Mesothelial cell of epicardium (in vitro differentiated cells): ENCODE data around the gene SLC25A39. TPM values are rescaled to one million over a fixed set of nuclear protein-coding genes. Genes with fewer than 3 reads are reported as not detected.

Experiments
- DNase-seq, 2 experiments: peaks; one replicate each; pipeline ENCODE4 v3.0.0; 2021; ENCODE audit warnings: low spot score in 2 of 2; ENCODE audit not compliant: unreplicated experiment in 2 of 2
- H3K27ac Mint-ChIP-seq: 2 replicates; pipeline ENCODE4 v1.8.0; 2021; ENCODE audit warnings: mixed read lengths
- H3K27me3 Mint-ChIP-seq: 2 replicates; pipeline ENCODE4 v1.8.0; 2021; ENCODE audit warnings: low read depth, mixed read lengths
- H3K36me3 Mint-ChIP-seq: 2 replicates; pipeline ENCODE4 v1.8.0; 2021; ENCODE audit warnings: mixed read lengths
- H3K4me1 Mint-ChIP-seq: 2 replicates; pipeline ENCODE4 v1.8.0; 2021; ENCODE audit warnings: mixed read lengths
- H3K4me3 Mint-ChIP-seq: 2 replicates; pipeline ENCODE4 v1.8.0; 2021; ENCODE audit warnings: mild to moderate bottlenecking, moderate library complexity, mixed read lengths
- H3K9me3 Mint-ChIP-seq: 2 replicates; pipeline ENCODE4 v1.8.0; 2021; ENCODE audit warnings: mixed read lengths
- total RNA-seq: library from RNA; stranded (reverse); gene quantifications from 3 replicates; pipeline ENCODE4 v1.2.1, GENCODE V29; 2021
- TF ChIP-seq, protein P1 (sequence below): fragments of 200-600 bp; sonication (generic); IDR thresholded peaks from one replicate; pipeline ENCODE4 v1.5.0; 2021; ENCODE audit warnings: antibody characterized with exemption; ENCODE audit not compliant: unreplicated experiment

Gene SLC25A39
- total RNA-seq, 1 donor from 2014 or later: 112 TPM

DNA sequence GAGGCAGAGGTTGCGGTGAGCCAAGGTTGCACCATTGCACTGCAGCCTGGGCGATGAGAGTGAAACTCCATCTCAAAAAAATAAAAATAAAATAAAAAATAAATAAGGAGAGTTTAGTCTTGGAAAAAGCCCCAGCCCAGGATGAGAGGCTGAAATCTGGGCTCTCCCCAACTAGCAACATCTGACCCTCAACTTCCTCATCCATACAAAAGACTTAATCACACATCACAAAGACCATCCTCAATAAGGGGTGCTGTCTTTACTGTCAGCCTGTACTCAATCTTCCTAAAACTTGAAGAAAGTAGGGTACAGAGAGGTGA lies 45.3 kb downstream of the SLC25A39 start:
- no peaks in the 10 kb centered on the region for H3K36me3 Mint-ChIP-seq
- no peak for DNase-seq
- H3K4me3 Mint-ChIP-seq: no peak overlapping the region
- peaks cover 13% of the 10 kb centered on the region for H3K27me3 Mint-ChIP-seq
- TF ChIP-seq, protein P1, sequence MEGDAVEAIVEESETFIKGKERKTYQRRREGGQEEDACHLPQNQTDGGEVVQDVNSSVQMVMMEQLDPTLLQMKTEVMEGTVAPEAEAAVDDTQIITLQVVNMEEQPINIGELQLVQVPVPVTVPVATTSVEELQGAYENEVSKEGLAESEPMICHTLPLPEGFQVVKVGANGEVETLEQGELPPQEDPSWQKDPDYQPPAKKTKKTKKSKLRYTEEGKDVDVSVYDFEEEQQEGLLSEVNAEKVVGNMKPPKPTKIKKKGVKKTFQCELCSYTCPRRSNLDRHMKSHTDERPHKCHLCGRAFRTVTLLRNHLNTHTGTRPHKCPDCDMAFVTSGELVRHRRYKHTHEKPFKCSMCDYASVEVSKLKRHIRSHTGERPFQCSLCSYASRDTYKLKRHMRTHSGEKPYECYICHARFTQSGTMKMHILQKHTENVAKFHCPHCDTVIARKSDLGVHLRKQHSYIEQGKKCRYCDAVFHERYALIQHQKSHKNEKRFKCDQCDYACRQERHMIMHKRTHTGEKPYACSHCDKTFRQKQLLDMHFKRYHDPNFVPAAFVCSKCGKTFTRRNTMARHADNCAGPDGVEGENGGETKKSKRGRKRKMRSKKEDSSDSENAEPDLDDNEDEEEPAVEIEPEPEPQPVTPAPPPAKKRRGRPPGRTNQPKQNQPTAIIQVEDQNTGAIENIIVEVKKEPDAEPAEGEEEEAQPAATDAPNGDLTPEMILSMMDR: no peak
- H3K9me3 Mint-ChIP-seq: no peaks in the 10 kb centered on the region
- H3K4me1 Mint-ChIP-seq: no peaks in the 10 kb centered on the region
- no peak overlapping the region for H3K27ac Mint-ChIP-seq

DNA sequence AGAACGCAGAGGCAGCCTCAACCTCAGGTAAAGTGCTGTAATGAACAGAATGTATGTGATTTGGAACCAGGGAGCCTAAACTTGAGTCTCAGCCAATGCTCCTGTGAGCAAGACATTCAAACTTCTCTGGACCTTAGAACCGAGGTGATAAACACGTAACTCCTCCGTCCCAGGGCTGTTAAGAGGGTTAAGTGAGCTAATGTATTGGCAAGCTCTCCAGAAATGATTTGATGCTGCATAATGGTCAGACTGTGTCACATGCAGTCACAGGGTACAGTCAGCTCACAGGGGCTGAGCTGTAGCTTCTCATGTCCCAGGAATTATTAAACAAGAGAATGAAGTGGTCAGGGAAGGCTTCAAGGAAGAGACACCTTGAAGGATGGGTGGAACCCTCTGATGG lies 46.6 kb downstream of the SLC25A39 start:
- H3K4me1 Mint-ChIP-seq: no peaks in the 10 kb centered on the region
- no peak for DNase-seq
- no peak overlapping the region for H3K4me3 Mint-ChIP-seq
- no peak overlapping the region for H3K27ac Mint-ChIP-seq
- H3K36me3 Mint-ChIP-seq: no peaks in the 10 kb centered on the region
- H3K9me3 Mint-ChIP-seq: no peaks in the 10 kb centered on the region
- H3K27me3 Mint-ChIP-seq: peaks cover 15% of the 10 kb centered on the region
- TF ChIP-seq, protein P1: no peak

DNA sequence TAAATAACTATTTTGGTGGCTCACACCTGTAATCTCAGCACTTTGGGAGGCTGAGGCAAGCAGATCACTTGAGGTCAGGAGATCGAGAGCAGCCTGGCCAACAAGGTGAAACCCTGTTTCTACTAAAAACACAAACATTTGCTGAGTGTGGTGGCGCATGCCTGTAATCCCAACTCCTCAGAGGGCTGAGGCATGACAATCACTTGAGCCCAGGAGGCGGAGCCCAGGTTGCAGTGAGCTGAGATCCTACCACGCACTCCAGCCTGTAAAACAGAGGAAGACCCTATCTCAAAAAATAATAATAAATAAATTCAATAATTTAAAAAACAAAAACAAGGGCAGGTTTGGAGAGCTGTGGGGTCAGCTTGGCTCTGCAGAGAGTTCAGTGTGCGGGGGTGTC lies 51.0 kb downstream of the SLC25A39 start:
- TF ChIP-seq, protein P1: no peak
- Mint-ChIP-seq H3K36me3 (no peaks in the 10 kb centered on the region), H3K4me3 (no peak overlapping the region), H3K9me3 (no peaks in the 10 kb centered on the region), H3K27me3 (peaks cover 15% of the 10 kb centered on the region), H3K27ac (no peak overlapping the region), H3K4me1 (no peaks in the 10 kb centered on the region)
- no peak for DNase-seq

DNA sequence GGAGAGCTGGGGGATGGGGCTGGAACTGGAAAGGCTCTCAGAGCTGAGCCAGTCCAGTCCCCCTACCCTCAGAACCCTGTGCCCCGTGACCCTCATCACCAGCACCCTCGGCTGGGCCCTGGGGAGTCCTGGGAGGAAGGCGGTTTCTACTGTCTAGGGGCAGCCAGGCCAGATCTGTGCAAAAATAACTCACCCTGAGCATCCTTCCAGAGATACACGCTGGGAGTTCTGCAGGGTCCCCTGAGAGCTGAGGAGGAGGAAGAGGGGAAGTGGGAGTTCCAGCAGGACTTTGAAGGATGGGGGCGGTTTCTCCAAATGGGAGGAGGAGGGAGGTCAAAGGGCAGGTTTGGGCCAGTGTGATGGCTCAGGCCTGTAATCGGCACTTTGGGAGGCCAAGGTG lies 51.7 kb downstream of the SLC25A39 start:
- H3K27me3 Mint-ChIP-seq: peaks cover 14% of the 10 kb centered on the region
- no peaks in the 10 kb centered on the region for H3K9me3 Mint-ChIP-seq
- no peak for DNase-seq
- no peaks in the 10 kb centered on the region for H3K36me3 Mint-ChIP-seq
- H3K4me1 Mint-ChIP-seq: no peaks in the 10 kb centered on the region
- H3K27ac Mint-ChIP-seq: no peak overlapping the region
- H3K4me3 Mint-ChIP-seq: no peak overlapping the region
- TF ChIP-seq, protein P1: no peak

DNA sequence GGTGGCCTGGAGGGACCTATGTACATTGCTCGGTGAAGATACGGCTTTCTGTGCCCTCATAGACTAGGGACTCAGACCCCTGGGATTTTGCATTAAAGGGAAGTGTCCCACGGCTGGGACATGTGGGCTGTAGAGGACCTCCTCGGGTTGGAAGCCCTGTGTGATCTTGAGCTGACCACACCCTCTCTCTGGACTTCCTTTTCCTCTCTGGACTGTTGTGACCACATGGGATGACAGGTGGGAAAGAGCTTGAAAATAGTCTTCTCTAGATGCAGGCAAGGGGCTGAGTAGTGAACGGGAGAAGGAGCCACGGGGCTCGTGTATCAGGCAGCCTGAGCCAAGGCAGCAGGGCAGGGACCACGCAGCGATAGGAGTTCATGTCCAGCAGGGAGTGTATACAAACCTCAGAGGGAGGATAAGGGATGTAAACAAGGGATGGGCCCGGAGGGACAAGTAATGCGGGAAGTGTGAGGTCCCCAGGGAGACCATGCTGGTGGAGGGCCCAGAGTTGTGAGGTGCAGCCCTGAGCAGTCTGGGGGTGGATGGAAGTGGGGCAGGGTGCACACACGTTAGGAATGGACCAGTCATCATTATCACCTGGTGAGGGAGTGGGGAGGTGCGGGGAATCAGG lies 52.2 kb downstream of the SLC25A39 start:
- no peak for DNase-seq
- H3K27ac Mint-ChIP-seq: no peak overlapping the region
- no peaks in the 10 kb centered on the region for H3K36me3 Mint-ChIP-seq
- TF ChIP-seq, protein P1: no peak
- H3K9me3 Mint-ChIP-seq: no peaks in the 10 kb centered on the region
- no peak overlapping the region for H3K4me3 Mint-ChIP-seq
- H3K4me1 Mint-ChIP-seq: no peaks in the 10 kb centered on the region
- peaks cover 14% of the 10 kb centered on the region for H3K27me3 Mint-ChIP-seq

Other genes with a start within 250 kb of the SLC25A39 start
- gene HDAC5, start 201.2 kb downstream of the SLC25A39 start, total RNA-seq: 33.4 to 34.1 TPM (median 33.5 TPM) in 3 replicates
- gene HROB, start 182.9 kb downstream of the SLC25A39 start, total RNA-seq: 6.0 to 6.4 TPM (median 6.2 TPM) in 3 replicates
- 0.14 to 0.16 TPM in 2 of 3 replicates, not detected in the other for gene ASB16, start 154.1 kb downstream of the SLC25A39 start, total RNA-seq
- gene TMUB2, start 137.9 kb downstream of the SLC25A39 start, total RNA-seq: 35.7 to 39.0 TPM (median 37.0 TPM) in 3 replicates
- gene ATXN7L3, start 124.9 kb downstream of the SLC25A39 start, total RNA-seq: 132 to 143 TPM (median 137 TPM) in 3 replicates
- 113 to 120 TPM (median 119 TPM) in 3 replicates for gene UBTF, start 105.1 kb downstream of the SLC25A39 start, total RNA-seq
- not detected in 3 replicates for gene SLC4A1, start 56.7 kb downstream of the SLC25A39 start, total RNA-seq
- gene RUNDC3A, start 16.2 kb downstream of the SLC25A39 start, total RNA-seq: 0.34 to 0.60 TPM (median 0.53 TPM) in 3 replicates
- gene GRN, start 20.5 kb upstream of the SLC25A39 start, total RNA-seq: 128 to 144 TPM (median 137 TPM) in 3 replicates
- gene FAM171A2, start 39.0 kb upstream of the SLC25A39 start, total RNA-seq: 58.0 to 64.7 TPM (median 60.7 TPM) in 3 replicates
- gene ITGA2B, start 64.8 kb upstream of the SLC25A39 start, total RNA-seq: 12.2 to 15.9 TPM (median 13.6 TPM) in 3 replicates
- 75.6 to 77.1 TPM (median 76.3 TPM) in 3 replicates for gene GPATCH8, start 178.6 kb upstream of the SLC25A39 start, total RNA-seq
- gene FZD2, start 232.7 kb upstream of the SLC25A39 start, total RNA-seq: 82.1 to 88.3 TPM (median 84.4 TPM) in 3 replicates